Trophoblast cell (in vitro differentiated cells and primary cell): ENCODE results near the gene IQCN.

ENCODE experiments used
- DNase-seq, 2 donors: peaks; one replicate each; pipeline ENCODE4 v3.0.0-alpha.2; 2016
- H2AFZ ChIP-seq: 2 replicates; pipeline ENCODE4 v1.6.1; 2013; ENCODE audit warnings: low read length, moderate library complexity, mild to moderate bottlenecking; ENCODE audit not compliant: insufficient read depth, poor library complexity
- H2AK5ac ChIP-seq: 2 replicates; pipeline ENCODE4 v1.6.1; 2013; ENCODE audit warnings: mild to moderate bottlenecking, low read length
- H2BK120ac ChIP-seq: 2 replicates; pipeline ENCODE4 v1.6.1; 2013; ENCODE audit warnings: low read length, mild to moderate bottlenecking, moderate library complexity; ENCODE audit not compliant: insufficient read depth, poor library complexity
- H2BK12ac ChIP-seq: 2 replicates; pipeline ENCODE4 v1.6.1; 2013; ENCODE audit warnings: mild to moderate bottlenecking, low read length, moderate library complexity
- H2BK5ac ChIP-seq: 2 replicates; pipeline ENCODE4 v1.6.1; 2013; ENCODE audit warnings: low read length, low read depth, moderate library complexity, mild to moderate bottlenecking; ENCODE audit not compliant: poor library complexity
- H3K14ac ChIP-seq: 2 replicates; pipeline ENCODE4 v1.6.1; 2013; ENCODE audit warnings: mild to moderate bottlenecking, low read length
- H3K18ac ChIP-seq: 2 replicates; pipeline ENCODE4 v1.6.1; 2013; ENCODE audit warnings: mild to moderate bottlenecking, low read length
- H3K23ac ChIP-seq: 2 replicates; pipeline ENCODE4 v1.6.1; 2013; ENCODE audit warnings: low read length
- H3K27ac ChIP-seq: 2 replicates; pipeline ENCODE4 v1.5.1; 2013; ENCODE audit warnings: low read depth, mild to moderate bottlenecking, inconsistent platforms, low read length, moderate library complexity
- H3K27me3 ChIP-seq: 2 replicates; pipeline ENCODE4 v1.6.1; 2013; ENCODE audit warnings: inconsistent platforms, mild to moderate bottlenecking, low read length, moderate library complexity; ENCODE audit not compliant: insufficient read depth
- H3K36me3 ChIP-seq, 2 experiments: 1 replicate in 1 of 2; 2 replicates in 1 of 2; pipeline ENCODE4 v1.6.1; 2013; ENCODE audit warnings: low read length in 2 of 2, mild to moderate bottlenecking in 2 of 2, moderate library complexity in 1 of 2; ENCODE audit not compliant: insufficient read depth in 2 of 2, control insufficient read depth in 1 of 2
- H3K4ac ChIP-seq: 2 replicates; pipeline ENCODE4 v1.6.1; 2013; ENCODE audit warnings: low read depth, mild to moderate bottlenecking, low read length, moderate library complexity
- H3K4me1 ChIP-seq, 2 experiments: 1 replicate in 1 of 2; 2 replicates in 1 of 2; pipeline ENCODE4 v1.6.1; 2013; ENCODE audit warnings: low read length in 2 of 2, mild to moderate bottlenecking in 2 of 2, moderate library complexity in 1 of 2; ENCODE audit not compliant: insufficient read depth in 2 of 2, control insufficient read depth in 1 of 2
- H3K4me2 ChIP-seq: 2 replicates; pipeline ENCODE4 v1.6.1; 2013; ENCODE audit warnings: inconsistent platforms, mild to moderate bottlenecking, low read length, moderate library complexity
- H3K4me3 ChIP-seq: 2 replicates; pipeline ENCODE4 v1.5.1; 2013; ENCODE audit warnings: mild to moderate bottlenecking, low read depth, low read length, inconsistent platforms
- H3K79me1 ChIP-seq: one replicate; pipeline ENCODE4 v1.6.1; 2013; ENCODE audit warnings: low read length
- H3K79me2 ChIP-seq: 2 replicates; pipeline ENCODE4 v1.6.1; 2013; ENCODE audit warnings: low read length, mild to moderate bottlenecking; ENCODE audit not compliant: control insufficient read depth, insufficient read depth, poor library complexity
- H3K9ac ChIP-seq: 2 replicates; pipeline ENCODE4 v1.6.1; 2013; ENCODE audit warnings: mild to moderate bottlenecking, low read length
- H3K9me3 ChIP-seq: 2 replicates; pipeline ENCODE4 v1.6.1; 2013; ENCODE audit warnings: low read depth, mild to moderate bottlenecking, control low read depth, inconsistent platforms, low read length; ENCODE audit not compliant: insufficient read depth
- H4K12ac ChIP-seq: 2 replicates; pipeline ENCODE4 v1.6.1; 2013; ENCODE audit warnings: low read depth, mild to moderate bottlenecking, low read length, moderate library complexity
- H4K8ac ChIP-seq: 2 replicates; pipeline ENCODE4 v1.6.1; 2013; ENCODE audit warnings: low read depth, mild to moderate bottlenecking, low read length, moderate library complexity
- H4K91ac ChIP-seq: one replicate; pipeline ENCODE4 v1.6.1; 2013; ENCODE audit warnings: low read depth, mild to moderate bottlenecking, low read length, moderate library complexity
- WGBS: extraction: QIAGEN DNeasy Blood & Tissue Kit; methylation state at CpG from one replicate; pipeline ENCODE4 v1.1.7; 2013; ENCODE audit warnings: missing lambda C conversion rate; ENCODE audit not compliant: insufficient read length, insufficient coverage; ENCODE audit errors: extremely low coverage; 5-methylcytosine and 5-hydroxymethylcytosine counted together

The IQCN gene

GRCh38 chr19:18259893-18260292 lies 14.4 kb downstream of the IQCN start:
- Histone ChIP-seq H3K9me3 (peaks cover 7% of the 10 kb centered on the region), H3K4me3 (no peak overlapping the region), H3K27ac (no peak overlapping the region), H4K8ac (no peak overlapping the region), H2BK12ac (no peak overlapping the region), H2AK5ac (no peak overlapping the region), H4K91ac (no peak overlapping the region), H4K12ac (no peak overlapping the region), H3K4ac (no peak overlapping the region), H3K9ac (no peak overlapping the region), H3K14ac (no peak overlapping the region), H2AFZ (no peak overlapping the region), H2BK5ac (no peak overlapping the region), H3K27me3 (no peaks in the 10 kb centered on the region), H2BK120ac (no peak overlapping the region), H3K23ac (no peak overlapping the region), H3K18ac (no peak overlapping the region), H3K79me1 (no peaks in the 10 kb centered on the region), H3K4me2 (no peak overlapping the region), H3K79me2 (no peaks in the 10 kb centered on the region), H3K36me3 (peaks cover 6 to 7% of the 10 kb centered on the region in 2 experiments), H3K4me1 (peaks cover 0 to 1% of the 10 kb centered on the region in 2 experiments)
- peak in 1 of 2 donors; percentile 26 for DNase-seq
- WGBS: no CpG with 5 or more reads among the region's 4 CpGs

GRCh38 chr19:18257503-18258470 lies 16.5 kb downstream of the IQCN start:
- Histone ChIP-seq H3K27me3 (no peaks in the 10 kb centered on the region), H3K14ac (no peak overlapping the region), H4K91ac (no peak overlapping the region), H3K18ac (no peak overlapping the region), H2AFZ (no peak overlapping the region), H3K4ac (no peak overlapping the region), H3K4me1 (peaks cover 0 to 1% of the 10 kb centered on the region in 2 experiments), H3K23ac (no peak overlapping the region), H3K9me3 (peaks cover 5% of the 10 kb centered on the region), H2BK12ac (no peak overlapping the region), H3K4me2 (no peak overlapping the region), H2AK5ac (no peak overlapping the region), H2BK120ac (no peak overlapping the region), H3K4me3 (no peak overlapping the region), H4K8ac (no peak overlapping the region), H3K9ac (no peak overlapping the region), H3K79me1 (no peaks in the 10 kb centered on the region), H3K36me3 (no peaks in the 10 kb centered on the region), H3K27ac (no peak overlapping the region), H4K12ac (no peak overlapping the region), H2BK5ac (no peak overlapping the region), H3K79me2 (no peaks in the 10 kb centered on the region)
- no CpG with 5 or more reads among the region's 55 CpGs for WGBS
- peak in 1 of 2 donors; percentile 5 for DNase-seq

GRCh38 chr19:18254546-18255503 lies 19.4 kb downstream of the IQCN start:
- Histone ChIP-seq H3K4me1 (peaks cover 0 to 1% of the 10 kb centered on the region in 2 experiments), H3K23ac (no peak overlapping the region), H2BK5ac (no peak overlapping the region), H3K27ac (no peak overlapping the region), H3K9ac (no peak overlapping the region), H4K8ac (no peak overlapping the region), H2AFZ (no peak overlapping the region), H2BK12ac (no peak overlapping the region), H3K79me2 (no peaks in the 10 kb centered on the region), H4K12ac (no peak overlapping the region), H3K36me3 (no peaks in the 10 kb centered on the region), H3K14ac (no peak overlapping the region), H2AK5ac (no peak overlapping the region), H3K9me3 (no peaks in the 10 kb centered on the region), H3K79me1 (no peaks in the 10 kb centered on the region), H3K4me2 (no peak overlapping the region), H3K27me3 (no peaks in the 10 kb centered on the region), H3K18ac (no peak overlapping the region), H3K4ac (no peak overlapping the region), H2BK120ac (no peak overlapping the region), H4K91ac (no peak overlapping the region), H3K4me3 (no peak overlapping the region)
- DNase-seq: peak; percentile 96 to 98
- no CpG with 5 or more reads among the region's 24 CpGs for WGBS

GRCh38 chr19:18253716-18254115 lies 20.5 kb downstream of the IQCN start:
- H2BK120ac ChIP-seq: no peak overlapping the region
- WGBS: no CpG with 5 or more reads among the region's 5 CpGs

More at GRCh38 chr19:18253716-18254115, 20.5 kb downstream of the IQCN start:
- Histone ChIP-seq H3K4me1 (peaks cover 0 to 1% of the 10 kb centered on the region in 2 experiments), H2BK5ac (no peak overlapping the region), H4K8ac (no peak overlapping the region), H2AK5ac (no peak overlapping the region), H3K23ac (no peak overlapping the region), H4K12ac (no peak overlapping the region), H3K9me3 (no peaks in the 10 kb centered on the region), H3K79me1 (no peaks in the 10 kb centered on the region), H3K4ac (no peak overlapping the region), H2BK12ac (no peak overlapping the region), H3K27me3 (no peaks in the 10 kb centered on the region), H3K27ac (no peak overlapping the region), H3K14ac (no peak overlapping the region), H3K4me3 (no peak overlapping the region), H3K36me3 (no peaks in the 10 kb centered on the region), H3K18ac (no peak overlapping the region), H3K9ac (no peak overlapping the region), H4K91ac (no peak overlapping the region), H3K4me2 (no peak overlapping the region), H3K79me2 (no peaks in the 10 kb centered on the region), H2AFZ (no peak overlapping the region)
- peak; percentile 89 to 92 for DNase-seq
